ENCODE data around the gene TCEAL1. TPM values are rescaled to one million over a fixed set of nuclear protein-coding genes. Genes with fewer than 3 reads are reported as not detected.

The TCEAL1 gene
- polyA plus RNA-seq, 1 of the 3 experiments (the other 2 are of a cell fraction) = 22.1 TPM

- TF ChIP-seq REST (IDR thresholded peaks at IDR 0.05; ENCODE audit: low read depth, low read length) (no peak), POLR2AphosphoS5 (IDR thresholded peaks at IDR 0.05; ENCODE audit: low read depth, low read length) (no peak), FOXM1 (IDR thresholded peaks at IDR 0.05; ENCODE audit: low read depth) (no peak), PBX3 (IDR thresholded peaks at IDR 0.05) (no peak), EP300 (IDR thresholded peaks at IDR 0.05; ENCODE audit: borderline replicate concordance in 1 of 2, low read depth in 1 of 2, low read length in 1 of 2) (no peak), CTCF (IDR thresholded peaks at IDR 0.05) (no peak)
Observed at GRCh38 chrX:103630171-103630511, 1.4 kb downstream of the TCEAL1 start (continued).

GRCh38 chrX:103631145-103631544 lies 2.4 kb downstream of the TCEAL1 start:
- Histone ChIP-seq H3K79me2 (ENCODE audit: insufficient read depth) (peaks cover 6% of the 10 kb centered on the region; the same call in 1 of the 2 replicates), H3K9me2 (no peaks in the 10 kb centered on the region), H3K4me3 (ENCODE audit: low read depth in 2 of 2, low read length in 1 of 2) (no peak overlapping the region), H4K20me1 (ENCODE audit: insufficient read depth) (no peaks in the 10 kb centered on the region), H3K4me2 (no peak overlapping the region), H3K36me3 (replicated peaks in 1 of 2; ENCODE audit: control insufficient read depth in 1 of 2, insufficient read depth in 2 of 2, low read length in 1 of 2) (no peaks in the 10 kb centered on the region), H3K9me3 (no peaks in the 10 kb centered on the region), H2AFZ (ENCODE audit: low read depth) (no peak overlapping the region), H3K27ac (ENCODE audit: low read depth in 2 of 2, low read length in 1 of 2) (no peak overlapping the region), H3K9ac (no peak overlapping the region), H3K27me3 (ENCODE audit: insufficient read depth) (no peaks in the 10 kb centered on the region; the same call in 1 of the 2 replicates), H3K4me1 (ENCODE audit: control insufficient read depth in 1 of 2, insufficient read depth in 2 of 2, low read depth in 1 of 2, low read length in 1 of 2) (peaks cover 0 to 3% of the 10 kb centered on the region in 2 experiments; a peak in 3 of 4 replicates), H3F3A (replicated peaks; ENCODE audit: insufficient read depth) (peaks cover 13% of the 10 kb centered on the region)
- POLR2A ChIA-PET = interaction anchor here (1.9 kb wide), 1 partner anchor 8 kb away, joined by 7 read pairs; no protein-coding TSS in a partner anchor
- CTCF ChIA-PET = interaction anchor here (0.6 to 1.9 kb wide), 8 partner anchors 9 to 142 kb away, joined by 3 to 12 read pairs (median 4); partner anchors contain the start of gene MORF4L2
- DNase-seq = no peak
- WGBS (ENCODE audit: low lambda C conversion rate) = 71% methylated on average over 5 of the region's 5 CpGs
- TF ChIP-seq POLR2AphosphoS5 (IDR thresholded peaks at IDR 0.05; ENCODE audit: low read depth, low read length) = no peak
- TF ChIP-seq REST (IDR thresholded peaks at IDR 0.05; ENCODE audit: low read depth, low read length) = no peak
- no peak for TF ChIP-seq TAF1 (IDR thresholded peaks at IDR 0.05; ENCODE audit: borderline replicate concordance, low read depth, low read length)
- no peak for TF ChIP-seq IRF3 (IDR thresholded peaks at IDR 0.05; ENCODE audit: low read depth, low read length)
- TF ChIP-seq ELF1 (IDR thresholded peaks at IDR 0.05) = no peak
- TF ChIP-seq USF2 (IDR thresholded peaks at IDR 0.05; ENCODE audit: borderline replicate concordance, low read depth, low read length) = no peak
- no peak for TF ChIP-seq FOXM1 (IDR thresholded peaks at IDR 0.05; ENCODE audit: low read depth)
- no peak for TF ChIP-seq PBX3 (IDR thresholded peaks at IDR 0.05)
- TF ChIP-seq NFIC (IDR thresholded peaks at IDR 0.05; ENCODE audit: borderline replicate concordance) = no peak
- TF ChIP-seq ZBTB33 (IDR thresholded peaks at IDR 0.05; ENCODE audit: borderline replicate concordance, low read depth) = no peak
